MM.1S (cell line): ENCODE results near the gene N4BP2L2.

Source experiments
- DNase-seq: peaks from one replicate; pipeline ENCODE4 v3.0.0-alpha.2; 2015
- H2AFZ ChIP-seq: fragments of 300-600 bp; sonication (generic); 2 replicates; pipeline ENCODE4 v1.6.0; 2016; ENCODE audit warnings: antibody characterized with exemption, low read length
- H3F3A ChIP-seq: fragments of 300-600 bp; sonication (generic); 2 replicates; pipeline ENCODE4 v1.6.1; 2016; ENCODE audit warnings: mild to moderate bottlenecking, antibody characterized with exemption, low read length, moderate library complexity, mixed read lengths; ENCODE audit not compliant: insufficient read depth
- H3K27ac ChIP-seq: fragments of 300-600 bp; sonication (generic); 2 replicates; pipeline ENCODE4 v1.5.1; 2016; ENCODE audit warnings: mild to moderate bottlenecking, low read length
- H3K27me3 ChIP-seq: fragments of 300-600 bp; sonication (generic); replicated peaks from 2 replicates; pipeline ENCODE4 v1.6.0; 2016; ENCODE audit warnings: low read length; ENCODE audit not compliant: insufficient read depth
- H3K36me3 ChIP-seq: fragments of 300-600 bp; sonication (generic); replicated peaks from 2 replicates; pipeline ENCODE4 v1.6.1; 2016; ENCODE audit warnings: mild to moderate bottlenecking, low read length, mixed read lengths; ENCODE audit not compliant: insufficient read depth
- H3K4me1 ChIP-seq: fragments of 300-600 bp; sonication (generic); 2 replicates; pipeline ENCODE4 v1.6.1; 2016; ENCODE audit warnings: low read length, mixed read lengths
- H3K4me2 ChIP-seq: fragments of 300-600 bp; sonication (generic); 2 replicates; pipeline ENCODE4 v1.6.0; 2016; ENCODE audit warnings: low read depth, low read length
- H3K4me3 ChIP-seq: fragments of 300-600 bp; sonication (generic); 2 replicates; pipeline ENCODE4 v1.5.1; 2016; ENCODE audit warnings: low read length, mixed read lengths
- H3K79me2 ChIP-seq: fragments of 300-600 bp; sonication (generic); 2 replicates; pipeline ENCODE4 v1.6.1; 2016; ENCODE audit warnings: mixed run types, low read length, mixed read lengths
- H3K9ac ChIP-seq: fragments of 300-600 bp; sonication (generic); 2 replicates; pipeline ENCODE4 v1.6.1; 2016; ENCODE audit warnings: low read length, mixed read lengths
- H3K9me2 ChIP-seq: fragments of 300-600 bp; sonication (generic); replicated peaks from 2 replicates; pipeline ENCODE4 v1.6.1; 2016; ENCODE audit warnings: mild to moderate bottlenecking, low read length, mixed read lengths; ENCODE audit not compliant: insufficient read depth
- H3K9me3 ChIP-seq: fragments of 300-600 bp; sonication (generic); replicated peaks from 2 replicates; pipeline ENCODE4 v1.6.1; 2016; ENCODE audit warnings: mild to moderate bottlenecking, low read length, mixed read lengths; ENCODE audit not compliant: insufficient read depth
- H4K20me1 ChIP-seq: fragments of 300-600 bp; sonication (generic); 2 replicates; pipeline ENCODE4 v1.6.1; 2016; ENCODE audit warnings: mild to moderate bottlenecking, low read length, moderate library complexity, mixed read lengths; ENCODE audit not compliant: insufficient read depth
- CTCF ChIP-seq: fragments of 300-600 bp; sonication (generic); IDR thresholded peaks from 2 replicates; pipeline ENCODE4 v1.5.1; 2016; ENCODE audit warnings: antibody characterized with exemption, low read length, mixed read lengths
- EZH2 ChIP-seq: fragments of 300-600 bp; sonication (generic); optimal IDR thresholded peaks from 2 replicates; pipeline ENCODE3; 2017; ENCODE audit warnings: low read depth, mild to moderate bottlenecking, antibody characterized with exemption, low read length, mixed read lengths
- EZH2phosphoT487 ChIP-seq: fragments of 300-600 bp; sonication (generic); IDR thresholded peaks from 2 replicates; pipeline ENCODE4 v1.6.1; 2018; ENCODE audit warnings: antibody characterized with exemption, low read length

N4BP2L2 gene

GRCh38 chr13:32525766-32526165 lies 12.8 kb downstream of the N4BP2L2 start:
- H3K9ac ChIP-seq: no peak overlapping the region
- TF ChIP-seq EZH2 (no peak), EZH2phosphoT487 (no peak), CTCF (no peak)
- H2AFZ ChIP-seq: no peak overlapping the region
- H3F3A ChIP-seq: no peaks in the 10 kb centered on the region
- H4K20me1 ChIP-seq: no peaks in the 10 kb centered on the region
- H3K27me3 ChIP-seq: no peaks in the 10 kb centered on the region
- no peaks in the 10 kb centered on the region for H3K9me2 ChIP-seq
- peaks cover 41% of the 10 kb centered on the region for H3K79me2 ChIP-seq
- no peaks in the 10 kb centered on the region for H3K9me3 ChIP-seq
- no peak overlapping the region for H3K4me2 ChIP-seq
- H3K27ac ChIP-seq: no peak overlapping the region
- H3K4me3 ChIP-seq: no peak overlapping the region
- no peaks in the 10 kb centered on the region for H3K36me3 ChIP-seq
- H3K4me1 ChIP-seq: no peaks in the 10 kb centered on the region
- DNase-seq: no peak

- no peak overlapping the region for H3K9ac ChIP-seq
- H3K36me3 ChIP-seq: no peaks in the 10 kb centered on the region; the same call in 1 of the 2 replicates
Observed at GRCh38 chr13:32515246-32515645, 23.3 kb downstream of the N4BP2L2 start.

GRCh38 chr13:32511482-32511881 lies 27.1 kb downstream of the N4BP2L2 start:
- H3K27me3 ChIP-seq: no peaks in the 10 kb centered on the region
- no peak overlapping the region for H3K4me2 ChIP-seq
- no peak for TF ChIP-seq EZH2phosphoT487
- no peak for TF ChIP-seq CTCF
- no peak for TF ChIP-seq EZH2
- H3K9ac ChIP-seq: no peak overlapping the region
- no peak overlapping the region for H3K4me3 ChIP-seq
- no peak for DNase-seq
- H4K20me1 ChIP-seq: no peaks in the 10 kb centered on the region
- no peaks in the 10 kb centered on the region for H3K9me3 ChIP-seq
- H3K4me1 ChIP-seq: no peaks in the 10 kb centered on the region
- no peak overlapping the region for H3K27ac ChIP-seq
- H3K36me3 ChIP-seq: no peaks in the 10 kb centered on the region; the same call in 1 of the 2 replicates
- H3F3A ChIP-seq: no peaks in the 10 kb centered on the region
- no peaks in the 10 kb centered on the region for H3K79me2 ChIP-seq
- no peak overlapping the region for H2AFZ ChIP-seq
- H3K9me2 ChIP-seq: no peaks in the 10 kb centered on the region

More at GRCh38 chr13:32515246-32515645, 23.3 kb downstream of the N4BP2L2 start:
- H3K4me2 ChIP-seq: no peak overlapping the region
- H3K4me3 ChIP-seq: no peak overlapping the region
- no peak for DNase-seq
- no peaks in the 10 kb centered on the region for H3K9me2 ChIP-seq
- no peaks in the 10 kb centered on the region for H3K9me3 ChIP-seq
- no peaks in the 10 kb centered on the region for H3K79me2 ChIP-seq
- no peaks in the 10 kb centered on the region for H3F3A ChIP-seq
- TF ChIP-seq EZH2: no peak
- TF ChIP-seq CTCF: no peak
- no peak for TF ChIP-seq EZH2phosphoT487
- H3K4me1 ChIP-seq: no peaks in the 10 kb centered on the region
- no peak overlapping the region for H2AFZ ChIP-seq
- no peaks in the 10 kb centered on the region for H3K27me3 ChIP-seq
- H3K27ac ChIP-seq: no peak overlapping the region
- no peaks in the 10 kb centered on the region for H4K20me1 ChIP-seq
